Neuronal stem cell (in vitro differentiated cells): Measurements from ENCODE around the gene HMGN3.

Experiments
- DNase-seq: peaks from one replicate; pipeline ENCODE4 v3.0.0-alpha.2; 2013; ENCODE audit warnings: low spot score
- H2AFZ ChIP-seq: one replicate; pipeline ENCODE4 v1.6.1; 2013; ENCODE audit warnings: mild to moderate bottlenecking, low read length, inconsistent platforms
- H2AK5ac ChIP-seq: 2 replicates; pipeline ENCODE4 v1.6.1; 2013; ENCODE audit warnings: low read depth, mild to moderate bottlenecking, inconsistent platforms, low read length, moderate library complexity, mixed read lengths
- H2BK120ac ChIP-seq: 2 replicates; pipeline ENCODE4 v1.6.1; 2013; ENCODE audit warnings: low read depth, mild to moderate bottlenecking, inconsistent platforms, low read length, moderate library complexity, mixed read lengths
- H2BK12ac ChIP-seq: one replicate; pipeline ENCODE4 v1.6.1; 2013; ENCODE audit warnings: low read length, inconsistent platforms
- H2BK15ac ChIP-seq: 2 replicates; pipeline ENCODE4 v1.6.1; 2013; ENCODE audit warnings: mild to moderate bottlenecking, low read length, inconsistent platforms, mixed read lengths
- H2BK5ac ChIP-seq: one replicate; pipeline ENCODE4 v1.6.1; 2013; ENCODE audit warnings: inconsistent platforms, mild to moderate bottlenecking, low read length, moderate library complexity
- H3K14ac ChIP-seq: one replicate; pipeline ENCODE4 v1.6.1; 2013; ENCODE audit warnings: low read length, inconsistent platforms
- H3K18ac ChIP-seq: 2 replicates; pipeline ENCODE4 v1.6.1; 2013; ENCODE audit warnings: low read length, inconsistent platforms
- H3K23ac ChIP-seq: 2 replicates; pipeline ENCODE4 v1.6.1; 2013; ENCODE audit warnings: low read depth, mild to moderate bottlenecking, mixed read lengths, low read length, inconsistent platforms; ENCODE audit not compliant: poor library complexity
- H3K27ac ChIP-seq: replicated peaks from 3 replicates; pipeline ENCODE4 v1.5.1; 2013; ENCODE audit warnings: low read length, inconsistent platforms
- H3K27me3 ChIP-seq, 3 experiments: 2 replicates each; pipeline ENCODE4 v1.6.1; 2013; ENCODE audit warnings: low read length in 3 of 3, mild to moderate bottlenecking in 2 of 3, inconsistent platforms in 1 of 3, low read depth in 1 of 3, mixed read lengths in 1 of 3, moderate library complexity in 1 of 3; ENCODE audit not compliant: control insufficient read depth in 3 of 3, insufficient read depth in 3 of 3
- H3K36me3 ChIP-seq, 2 donors: replicated peaks in 1 of 2; 2 replicates each; pipeline ENCODE4 v1.6.1; 2013; ENCODE audit warnings: low read length in 2 of 2; ENCODE audit not compliant: control insufficient read depth in 2 of 2, insufficient read depth in 2 of 2
- H3K4ac ChIP-seq: 2 replicates; pipeline ENCODE4 v1.6.1; 2013; ENCODE audit warnings: inconsistent platforms, mild to moderate bottlenecking, low read length, moderate library complexity
- H3K4me1 ChIP-seq, 2 donors: 1 replicate in 1 of 2; 2 replicates in 1 of 2; pipeline ENCODE4 v1.6.1; 2013; ENCODE audit warnings: low read length in 2 of 2, low read depth in 1 of 2; ENCODE audit not compliant: control insufficient read depth in 2 of 2, insufficient read depth in 1 of 2
- H3K4me2 ChIP-seq: one replicate; pipeline ENCODE4 v1.6.1; 2013; ENCODE audit warnings: mild to moderate bottlenecking, low read length, inconsistent platforms; ENCODE audit not compliant: insufficient read depth, poor library complexity, severe bottlenecking
- H3K4me3 ChIP-seq, 2 donors: 2 replicates each; pipeline ENCODE4 v1.5.1; 2013; ENCODE audit warnings: low read length in 2 of 2, mild to moderate bottlenecking in 2 of 2, inconsistent platforms in 1 of 2, moderate library complexity in 1 of 2
- H3K79me1 ChIP-seq: one replicate; pipeline ENCODE4 v1.6.1; 2013; ENCODE audit warnings: low read depth, mild to moderate bottlenecking, inconsistent platforms, low read length, moderate library complexity
- H3K9ac ChIP-seq: one replicate; pipeline ENCODE4 v1.6.1; 2013; ENCODE audit warnings: mild to moderate bottlenecking, low read depth, low read length, inconsistent platforms; ENCODE audit not compliant: poor library complexity
- H3K9me3 ChIP-seq, 2 donors: replicated peaks in 1 of 2; 2 replicates each; pipeline versions ENCODE3 to v1.6.1; 2013; ENCODE audit warnings: low read length in 2 of 2, mild to moderate bottlenecking in 2 of 2, inconsistent platforms in 1 of 2, low read depth in 1 of 2, mixed read lengths in 1 of 2, moderate library complexity in 1 of 2; ENCODE audit not compliant: control insufficient read depth in 2 of 2, insufficient read depth in 1 of 2
- H4K8ac ChIP-seq: one replicate; pipeline ENCODE4 v1.6.1; 2013; ENCODE audit warnings: low read depth, mild to moderate bottlenecking, inconsistent platforms, low read length, moderate library complexity
- H4K91ac ChIP-seq: one replicate; pipeline ENCODE4 v1.6.1; 2013; ENCODE audit warnings: low read length, low read depth, mild to moderate bottlenecking, inconsistent platforms; ENCODE audit not compliant: poor library complexity
- WGBS, 2 donors: extraction: QIAGEN DNeasy Blood & Tissue Kit; methylation state at CpG; one replicate each; pipeline ENCODE4 v1.1.7; 2013; ENCODE audit warnings: missing lambda C conversion rate in 2 of 2, mixed read lengths in 1 of 2; ENCODE audit not compliant: insufficient read length in 2 of 2, insufficient replicate concordance in 1 of 2; ENCODE audit errors: extremely low coverage in 2 of 2; 5-methylcytosine and 5-hydroxymethylcytosine counted together

Gene HMGN3

DNA sequence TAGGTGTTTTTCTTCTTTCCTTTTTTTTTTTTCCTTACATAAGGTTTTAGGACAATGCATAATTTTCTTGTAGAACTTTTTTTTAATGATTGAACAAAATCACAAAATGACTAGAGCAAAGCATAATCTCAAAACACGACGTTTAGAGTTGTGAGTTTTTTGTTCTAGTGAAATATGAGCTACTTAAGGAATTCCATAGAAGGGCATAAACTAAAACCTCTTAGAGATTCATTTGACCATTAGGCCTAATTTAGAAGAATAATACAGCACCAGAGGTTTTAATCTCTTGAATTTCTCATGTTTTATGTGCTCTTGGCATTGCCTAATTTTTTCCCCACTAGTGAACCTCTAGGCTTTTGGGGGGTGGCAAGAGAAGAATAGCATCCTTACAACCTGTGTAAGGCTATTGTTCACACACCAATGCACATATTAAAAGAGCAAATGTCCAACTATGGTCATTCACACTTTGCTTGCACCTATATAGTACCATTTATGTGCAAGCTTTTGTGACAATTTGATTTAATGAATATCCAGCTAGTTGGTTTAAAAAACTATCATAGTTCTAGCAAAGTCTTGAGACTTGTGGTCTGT, 44.6 kb downstream of the HMGN3 start:
- H3K9me3 ChIP-seq = peaks cover 4 to 8% of the 10 kb centered on the region in 2 donors
- WGBS, 2 donors = no CpG with 5 or more reads among the region's 2 CpGs

DNA sequence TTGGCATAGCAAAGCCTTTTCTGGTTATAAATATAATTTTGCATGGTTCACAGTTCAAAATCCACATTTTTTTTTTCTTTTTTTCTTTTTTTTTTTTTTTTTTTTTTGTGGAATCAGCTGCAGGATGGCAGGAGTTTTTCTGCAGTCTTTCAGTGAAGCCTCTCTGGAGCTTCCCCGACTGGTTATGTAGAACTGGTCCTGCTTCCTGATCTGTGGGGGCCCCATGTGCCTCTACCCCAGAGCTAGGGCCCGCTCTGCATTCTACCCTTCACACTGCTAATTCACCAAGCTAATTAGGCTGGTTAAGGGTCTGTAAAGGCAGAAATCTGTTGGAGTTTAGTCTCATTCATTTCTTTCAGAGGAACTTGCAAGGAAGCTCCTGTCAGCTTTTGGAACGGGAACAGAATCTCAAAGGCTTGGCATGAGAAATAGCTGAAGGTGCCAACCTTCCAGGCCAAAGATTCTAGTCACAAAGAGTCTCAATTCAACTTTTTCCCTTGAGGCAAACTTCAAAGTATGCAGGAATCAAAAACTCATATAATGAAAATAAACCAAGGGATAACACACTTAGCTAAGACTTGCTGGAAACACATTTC, 45.5 kb downstream of the HMGN3 start:
- no peak overlapping the region for H3K4ac ChIP-seq
- H2BK120ac ChIP-seq = no peak overlapping the region
- peaks cover 0 to 5% of the 10 kb centered on the region in 2 donors for H3K4me1 ChIP-seq
- H2BK5ac ChIP-seq = no peak overlapping the region
- no peak for DNase-seq
- no CpG with 5 or more reads among the region's 3 CpGs for WGBS, 2 donors
- no peak overlapping the region for H3K4me3 ChIP-seq
- H2AK5ac ChIP-seq = no peak overlapping the region
- no peak overlapping the region for H3K9ac ChIP-seq
- no peak overlapping the region for H3K4me2 ChIP-seq
- no peak overlapping the region for H2BK12ac ChIP-seq
- no peak overlapping the region for H2BK15ac ChIP-seq
- H2AFZ ChIP-seq = peak overlapping the region; percentile 30
- no peaks in the 10 kb centered on the region for H3K79me1 ChIP-seq
- H4K8ac ChIP-seq = no peak overlapping the region
- H3K27me3 ChIP-seq = no peaks in the 10 kb centered on the region
- H3K36me3 ChIP-seq = peaks cover 0 to 3% of the 10 kb centered on the region in 2 donors
- H4K91ac ChIP-seq = no peak overlapping the region
- peak overlapping the region; percentile 72 for H3K27ac ChIP-seq
- H3K9me3 ChIP-seq = peaks cover 4 to 8% of the 10 kb centered on the region in 2 donors
- H3K23ac ChIP-seq = no peak overlapping the region
- no peak overlapping the region for H3K14ac ChIP-seq
- no peak overlapping the region for H3K18ac ChIP-seq

More for the DNA sequence above, 44.6 kb downstream of the HMGN3 start:
- H3K27me3 ChIP-seq = no peaks in the 10 kb centered on the region
- H3K4me1 ChIP-seq = peaks cover 0 to 5% of the 10 kb centered on the region in 2 donors
- no peak overlapping the region for H4K8ac ChIP-seq
- no peak overlapping the region for H2BK15ac ChIP-seq
- no peak overlapping the region for H4K91ac ChIP-seq
- H2BK120ac ChIP-seq = no peak overlapping the region
- no peak overlapping the region for H3K4me3 ChIP-seq
- no peak overlapping the region for H3K14ac ChIP-seq
- no peak overlapping the region for H2BK12ac ChIP-seq
- no peak overlapping the region for H3K27ac ChIP-seq
- no peak overlapping the region for H3K23ac ChIP-seq
- no peak overlapping the region for H3K4ac ChIP-seq
- no peaks in the 10 kb centered on the region for H3K79me1 ChIP-seq
- H3K18ac ChIP-seq = no peak overlapping the region
- peaks cover 0 to 3% of the 10 kb centered on the region in 2 donors for H3K36me3 ChIP-seq
- no peak for DNase-seq
- H2AK5ac ChIP-seq = no peak overlapping the region
- no peak overlapping the region for H3K9ac ChIP-seq
- H2AFZ ChIP-seq = no peak overlapping the region
- H2BK5ac ChIP-seq = no peak overlapping the region
- H3K4me2 ChIP-seq = no peak overlapping the region

DNA sequence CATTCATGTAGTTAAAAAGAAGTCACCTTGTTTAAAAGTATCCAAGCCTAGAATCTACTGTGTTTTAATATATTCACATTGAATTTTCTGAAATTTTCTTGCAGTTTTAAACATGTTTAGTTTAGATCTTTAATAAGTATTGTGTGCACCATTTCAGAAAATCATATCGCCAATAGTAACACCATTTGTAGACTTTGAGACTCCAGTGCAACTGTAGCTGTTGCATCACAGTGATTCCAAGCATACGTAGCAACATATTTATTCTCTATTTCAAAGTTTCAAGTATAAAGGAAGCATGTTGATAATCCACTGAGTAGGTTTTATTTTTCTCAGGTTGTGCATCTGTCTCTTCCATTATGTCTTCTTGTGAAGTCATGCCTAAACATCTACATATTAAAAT, 46.4 kb downstream of the HMGN3 start:
- H3K14ac ChIP-seq = no peak overlapping the region
- H3K27me3 ChIP-seq = no peaks in the 10 kb centered on the region
- H2AK5ac ChIP-seq = no peak overlapping the region
- H3K4ac ChIP-seq = no peak overlapping the region
- no peak overlapping the region for H2AFZ ChIP-seq
- H3K18ac ChIP-seq = no peak overlapping the region
- no peak overlapping the region for H3K4me3 ChIP-seq
- H3K27ac ChIP-seq = no peak overlapping the region
- H2BK120ac ChIP-seq = no peak overlapping the region
- no peak overlapping the region for H4K91ac ChIP-seq
- WGBS, 2 donors = no CpG with 5 or more reads among the region's 2 CpGs
- H3K9me3 ChIP-seq = peaks cover 4 to 8% of the 10 kb centered on the region in 2 donors
- H2BK5ac ChIP-seq = no peak overlapping the region
- H3K23ac ChIP-seq = no peak overlapping the region
- no peak overlapping the region for H3K9ac ChIP-seq
- DNase-seq = no peak
- no peak overlapping the region for H2BK12ac ChIP-seq
- H3K36me3 ChIP-seq = peaks cover 0 to 3% of the 10 kb centered on the region in 2 donors
- no peak overlapping the region for H2BK15ac ChIP-seq
- H4K8ac ChIP-seq = no peak overlapping the region
- no peaks in the 10 kb centered on the region for H3K79me1 ChIP-seq
- H3K4me2 ChIP-seq = no peak overlapping the region
- H3K4me1 ChIP-seq = peaks cover 0 to 5% of the 10 kb centered on the region in 2 donors

DNA sequence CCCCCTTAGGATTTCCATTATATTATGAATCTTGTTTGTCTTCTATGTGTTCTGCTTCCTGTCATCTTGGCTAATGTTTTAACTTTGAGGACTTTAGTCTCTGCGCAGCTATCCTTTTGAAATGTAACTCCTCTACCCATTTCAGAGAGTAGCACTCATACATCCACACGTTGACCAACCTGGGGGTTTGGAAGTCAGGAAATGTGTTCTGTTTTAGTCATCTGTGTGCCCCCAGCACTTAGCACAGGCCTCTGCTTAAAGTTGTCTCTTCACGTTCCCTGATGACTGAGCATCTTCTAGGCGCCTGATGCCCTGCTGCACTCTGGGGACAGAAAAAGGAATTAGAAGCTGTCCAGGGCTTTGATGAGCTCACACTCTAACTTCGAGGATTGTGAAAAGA, 47.9 kb downstream of the HMGN3 start:
- no CpG with 5 or more reads among the region's 5 CpGs for WGBS, 2 donors

More for the DNA sequence above, 47.9 kb downstream of the HMGN3 start:
- no peak overlapping the region for H4K8ac ChIP-seq
- no peak overlapping the region for H3K4ac ChIP-seq
- H3K9me3 ChIP-seq = peaks cover 4% of the 10 kb centered on the region in 2 donors
- no peak overlapping the region for H3K9ac ChIP-seq
- no peak overlapping the region for H3K14ac ChIP-seq
- peaks cover 0 to 5% of the 10 kb centered on the region in 2 donors for H3K4me1 ChIP-seq
- no peak for DNase-seq
- H2BK5ac ChIP-seq = no peak overlapping the region
- H3K4me2 ChIP-seq = no peak overlapping the region
- no peak overlapping the region for H2AK5ac ChIP-seq
- peak overlapping the region; percentile 54 for H3K18ac ChIP-seq
- no peak overlapping the region for H3K4me3 ChIP-seq
- H2BK120ac ChIP-seq = no peak overlapping the region
- H3K36me3 ChIP-seq = no peaks in the 10 kb centered on the region
- no peak overlapping the region for H2BK12ac ChIP-seq
- H2BK15ac ChIP-seq = no peak overlapping the region
- H3K79me1 ChIP-seq = no peaks in the 10 kb centered on the region
- no peak overlapping the region for H4K91ac ChIP-seq
- H3K27ac ChIP-seq = no peak overlapping the region
- no peaks in the 10 kb centered on the region for H3K27me3 ChIP-seq
- no peak overlapping the region for H2AFZ ChIP-seq
- no peak overlapping the region for H3K23ac ChIP-seq
